Endothelial cell of umbilical vein (primary cell): ENCODE measurements around the gene KCNJ5. TPM values are rescaled to one million over a fixed set of nuclear protein-coding genes. Genes with fewer than 3 reads are reported as not detected.

Source experiments
- Bru-seq: library from RNA; stranded (reverse); fragments of 400-500 nt; gene quantifications from one replicate; lab custom pipeline; 2021; lab: Mats Ljungman, UMichigan
- BruChase-seq, 2 experiments: library from RNA; stranded (reverse); fragments of 400-500 nt; gene quantifications; one replicate each; lab custom pipeline; 2021; lab: Mats Ljungman, UMichigan
- BruUV-seq: library from RNA; stranded (reverse); fragments of 400-500 nt; replicated peaks from 2 replicates; lab custom pipeline; 2021; lab: Mats Ljungman, UMichigan
- CTCF ChIA-PET: fragments of 300-600, 350-600 bp; sonication (Branson Sonifier 250); formaldehyde crosslinking; loops from one replicate; lab custom pipeline; 2021; ENCODE audit warnings: antibody characterized with exemption, inconsistent platforms; lab: Charles Lee
- POLR2A ChIA-PET: fragments of 300-600, 350-600 bp; sonication (Branson Sonifier 250); formaldehyde crosslinking; loops from one replicate; lab custom pipeline; 2021; ENCODE audit warnings: antibody characterized with exemption, inconsistent platforms; lab: Charles Lee
- DNase-seq: peaks from one replicate; pipeline ENCODE4 v3.0.0-alpha.2; 2011; ENCODE audit warnings: low read depth, low spot score
- FAIRE-seq: peaks from 2 replicates; lab custom pipeline; 2011; peaks lifted over from hg19 to GRCh38; lab: Jason Lieb, UNC
- H2AFZ ChIP-seq: 2 replicates; pipeline ENCODE4 v1.6.0; 2012; ENCODE audit warnings: low read depth, low read length, control low read depth, inconsistent platforms
- H3K27ac ChIP-seq: 2 replicates; pipeline ENCODE4 v1.5.1; 2011; ENCODE audit warnings: low read depth, mild to moderate bottlenecking, control low read depth, low read length, moderate library complexity; ENCODE audit not compliant: insufficient read depth
- H3K27me3 ChIP-seq, 2 experiments: 2 replicates each; pipeline versions ENCODE4 v1.6.0 to v1.6.1; 2011; ENCODE audit warnings: low read length in 2 of 2, mixed read lengths in 1 of 2; ENCODE audit not compliant: control insufficient read depth in 2 of 2, insufficient read depth in 2 of 2
- H3K36me3 ChIP-seq, 2 experiments: 2 replicates in 1 of 2; 3 replicates in 1 of 2; pipeline ENCODE4 v1.5.1; 2011; ENCODE audit warnings: low read length in 2 of 2, mild to moderate bottlenecking in 1 of 2, moderate library complexity in 1 of 2; ENCODE audit not compliant: control insufficient read depth in 2 of 2, insufficient read depth in 2 of 2; ENCODE audit errors: extremely low read depth in 1 of 2
- H3K4me1 ChIP-seq: 3 replicates; pipeline ENCODE4 v1.5.1; 2011; ENCODE audit warnings: mild to moderate bottlenecking, low read length; ENCODE audit not compliant: control insufficient read depth, insufficient read depth; ENCODE audit errors: extremely low read depth
- H3K4me2 ChIP-seq: 2 replicates; pipeline ENCODE4 v1.6.1; 2011; ENCODE audit warnings: low read length, control low read depth, mixed read lengths; ENCODE audit not compliant: insufficient read depth
- H3K4me3 ChIP-seq, 3 experiments: fragments of 200-600 bp in 1 of 3; sonication (generic), shearing (Covaris generic) in 1 of 3; replicated peaks in 1 of 3; 2 replicates each; pipeline ENCODE4 v1.5.1; 2011 to 2016; ENCODE audit warnings: control low read depth in 3 of 3, low read length in 3 of 3, mild to moderate bottlenecking in 2 of 3, inconsistent platforms in 1 of 3, low read depth in 1 of 3, moderate library complexity in 1 of 3; ENCODE audit not compliant: insufficient read depth in 1 of 3
- H3K79me2 ChIP-seq: 2 replicates; pipeline ENCODE4 v1.6.0; 2012; ENCODE audit warnings: low read length, inconsistent platforms; ENCODE audit not compliant: control insufficient read depth, insufficient read depth
- H3K9ac ChIP-seq: replicated peaks from 2 replicates; pipeline ENCODE3; 2011; ENCODE audit warnings: low read length, control low read depth; ENCODE audit not compliant: insufficient read depth; ENCODE audit errors: extremely low read depth
- H3K9me1 ChIP-seq: replicated peaks from 3 replicates; pipeline ENCODE4 v1.6.0; 2011; ENCODE audit warnings: mild to moderate bottlenecking, low read length; ENCODE audit not compliant: control insufficient read depth, insufficient read depth; ENCODE audit errors: extremely low read depth
- H3K9me3 ChIP-seq: replicated peaks from 2 replicates; pipeline ENCODE4 v1.5.1; 2012; ENCODE audit warnings: low read length, inconsistent platforms; ENCODE audit not compliant: control insufficient read depth, insufficient read depth
- H4K20me1 ChIP-seq: replicated peaks from 2 replicates; pipeline ENCODE3; 2011; ENCODE audit warnings: mild to moderate bottlenecking, low read length; ENCODE audit not compliant: control insufficient read depth, insufficient read depth; ENCODE audit errors: extremely low read depth
- EZH2 ChIP-seq: IDR thresholded peaks from 2 replicates; pipeline ENCODE4 v1.6.1; 2012; ENCODE audit warnings: borderline replicate concordance, low read depth, mild to moderate bottlenecking, moderate library complexity, low read length, inconsistent platforms; ENCODE audit not compliant: severe bottlenecking
- FOS ChIP-seq: IDR thresholded peaks from 2 replicates; pipeline ENCODE4 v1.6.1; 2011; ENCODE audit warnings: mild to moderate bottlenecking, low read length, moderate library complexity, borderline replicate concordance; ENCODE audit not compliant: insufficient read depth
- MYC ChIP-seq: IDR thresholded peaks from one replicate; pipeline ENCODE4 v1.6.1; 2011; ENCODE audit warnings: mild to moderate bottlenecking, low read depth, low read length
- dilution Hi-C: fragments of 300-500 bp; cut with MboI; formaldehyde crosslinking; loops from one replicate; pipeline ENCODE4 v1.15.0; 2019; ENCODE audit warnings: low sequenced_read_pairs; ENCODE audit not compliant: extremely low pct_ligation_motif_present
- intact Hi-C: fragments of 100-400 bp; cut with micrococcal nuclease; formaldehyde crosslinking; loops from one replicate; pipeline ENCODE4 v1.10.0; 2022
- long read RNA-seq: library from polyadenylated mRNA; stranded (forward); transcript quantifications from one replicate; pipeline ENCODE4 v2.0.0, GENCODE V29; 2021
- polyA minus RNA-seq, 3 experiments: library from RNA; depleted of rRNA, polyadenylated mRNA; stranded (reverse); fragments of >200 nt; gene quantifications; 1 replicate in 1 of 3; 2 replicates in 2 of 3; pipeline ENCODE4 v1.2.3, GENCODE V29; 2011
- polyA plus RNA-seq, 4 experiments: library from polyadenylated mRNA; depleted of rRNA in 3 of 4; stranded (reverse) in 3 of 4; unstranded in 1 of 4; fragments of >200 nt; gene quantifications; 2 replicates each; pipeline versions ENCODE4 v1.2.1 to v1.2.3, GENCODE V29; 2011 to 2012; ENCODE audit warnings: missing spikeins in 1 of 4
- total RNA-seq: library from RNA; stranded (reverse); gene quantifications from 2 replicates; pipeline ENCODE4 v1.2.3, GENCODE V29; 2021

Gene KCNJ5
- 0.13 and 0.14 TPM in 2 replicates for total RNA-seq
- polyA plus RNA-seq: 0.03 TPM in 1 of 2 replicates, not detected in the other
- 0.03 TPM in 1 of 2 replicates, not detected in the other for polyA plus RNA-seq (2011; cell fraction: cytosol; rRNA removed)
- 0.08 TPM in 1 of 2 replicates, not detected in the other for polyA plus RNA-seq (2011; cell fraction: nucleus; rRNA removed)
- not detected in 2 replicates for polyA plus RNA-seq (2012)
- not detected in 2 replicates for polyA minus RNA-seq
- not detected for polyA minus RNA-seq (2011; cell fraction: cytosol; rRNA and poly(A)+ RNA removed)
- not detected in 2 replicates for polyA minus RNA-seq (2011; cell fraction: nucleus; rRNA and poly(A)+ RNA removed)
- Bru-seq, nascent RNA: percentile 8 among the genes with signal in this experiment
- BruChase-seq, experiment 1, labeled RNA remaining after a 6-hour chase: percentile 11 among the genes with signal in this experiment
- percentile 13 among the genes with signal in this experiment for BruChase-seq, experiment 2, labeled RNA remaining after a 2-hour chase
- long read RNA-seq: 0 reads

DNA sequence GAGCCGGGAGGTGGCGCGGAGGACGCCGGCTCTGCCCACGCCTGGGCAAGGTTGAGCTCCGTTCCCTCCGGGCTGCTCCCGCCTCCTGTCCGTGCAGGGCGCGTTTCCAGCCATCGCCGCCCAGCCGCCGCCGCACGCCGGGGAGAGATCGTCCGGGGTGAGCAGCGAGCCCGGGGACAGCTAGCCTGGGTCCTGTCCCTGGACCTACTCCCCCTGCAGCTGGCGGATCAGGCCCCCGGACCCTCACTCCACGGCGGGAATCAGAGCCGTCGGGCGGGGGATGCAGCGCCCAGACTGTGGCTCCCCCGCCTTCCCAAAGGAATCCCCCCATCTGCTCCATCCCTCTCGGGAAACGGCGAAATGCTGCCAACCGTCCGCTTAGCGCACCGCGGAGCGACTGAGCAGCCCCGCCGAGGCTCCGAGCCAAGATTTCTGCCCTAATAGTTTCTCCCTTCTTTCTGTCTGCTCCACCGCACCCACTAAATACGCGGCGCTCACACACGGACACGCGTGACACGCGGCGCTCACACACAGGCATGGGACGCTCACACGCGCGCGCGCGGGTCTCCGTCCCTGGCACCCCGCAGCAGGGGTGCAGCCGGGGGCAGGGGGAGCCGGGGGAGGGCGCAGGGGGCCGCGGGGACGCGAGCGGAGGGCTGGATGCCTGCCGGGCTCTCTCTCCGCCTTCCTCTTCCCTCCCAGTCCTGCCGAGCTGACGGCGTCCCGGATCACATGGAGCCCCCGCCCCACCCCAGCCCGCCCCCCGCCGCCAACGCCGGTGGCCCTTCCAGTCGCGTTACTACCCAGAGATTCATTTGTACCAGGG lies at the start of gene KCNJ5:
Gene KCNJ5, plus strand, starts transcription at position 814 of the 826 bp plus-strand sequence. CDS start 19,918 bp downstream, outside the sequence.
- Histone ChIP-seq H3K9me3 (no peaks in the 10 kb centered on the region), H3K9ac (no peak within 1 kb of the TSS), H3K27me3 (peaks cover 39 to 40% of the 10 kb centered on the region in 2 experiments), H3K9me1 (no peaks in the 10 kb centered on the region), H4K20me1 (no peaks in the 10 kb centered on the region), H3K4me3 (peak within 1 kb of the TSS in 2 of 3 experiments; percentile 38 to 52), H3K36me3 (no peaks in the 10 kb centered on the region), H2AFZ (peak within 1 kb of the TSS; percentile 50), H3K79me2 (no peaks in the 10 kb centered on the region), H3K4me2 (peak within 1 kb of the TSS; percentile 71), H3K27ac (no peak within 1 kb of the TSS), H3K4me1 (peaks cover 5% of the 10 kb centered on the region)
- intact Hi-C loops: loop anchor here (1.0 kb wide), 1 partner anchor 16 kb away; no protein-coding TSS in a partner anchor
- BruUV-seq: no TSS peak
- FAIRE-seq (no peak), DNase-seq (no peak)
- peak; percentile 75 for TF ChIP-seq EZH2
- no peak for TF ChIP-seq MYC
- ChIA-PET POLR2A (no interaction called here), CTCF (interaction anchor here (1.1 to 11.2 kb wide), 4 partner anchors 14 to 64 kb away, joined by 4 to 951 read pairs (median 24); no protein-coding TSS in a partner anchor)
- dilution Hi-C loops: no loop called here

GRCh38 chr11:128841461-128842072 lies 49.6 kb upstream of the KCNJ5 start:
- ChIA-PET CTCF (interaction anchor here (1.7 kb wide), 1 partner anchor 11 kb away, joined by 4 read pairs; no protein-coding TSS in a partner anchor), POLR2A (no interaction called here)
- H3K36me3 ChIP-seq: no peaks in the 10 kb centered on the region
- no peak for TF ChIP-seq FOS
- no peak overlapping the region for H3K4me2 ChIP-seq
- H3K79me2 ChIP-seq: no peaks in the 10 kb centered on the region
- no peaks in the 10 kb centered on the region for H4K20me1 ChIP-seq
- dilution Hi-C loops (no loop called here), intact Hi-C loops (no loop called here)
- H3K27me3 ChIP-seq: no peaks in the 10 kb centered on the region
- H3K27ac ChIP-seq: no peak overlapping the region
- BruUV-seq: no TSS peak
- no peak for FAIRE-seq
- no peaks in the 10 kb centered on the region for H3K9me1 ChIP-seq
- no peak overlapping the region for H3K9ac ChIP-seq
- H3K9me3 ChIP-seq: no peaks in the 10 kb centered on the region
- H3K4me1 ChIP-seq: peaks cover 34% of the 10 kb centered on the region
- H2AFZ ChIP-seq: no peak overlapping the region
- no peak for DNase-seq
- H3K4me3 ChIP-seq: no peak overlapping the region
